ENCODE data around the gene SALL3. TPM values are rescaled to one million over a fixed set of nuclear protein-coding genes. Genes with fewer than 3 reads are reported as not detected.

The SALL3 gene
- total RNA-seq, 1 experiment from 2014 or later: not detected

- no TSS peak for BruUV-seq (replicated peaks)
- Mint-ChIP-seq H3K27me3 (ENCODE audit: unreplicated experiment) (no peaks in the 10 kb centered on the region), H3K36me3 (ENCODE audit: insufficient read depth, unreplicated experiment) (no peaks in the 10 kb centered on the region), H3K4me1 (ENCODE audit: low read depth, unreplicated experiment) (no peaks in the 10 kb centered on the region), H3K27ac (ENCODE audit: unreplicated experiment) (no peak overlapping the region), H3K4me3 (ENCODE audit: low read depth, unreplicated experiment) (no peak overlapping the region), H3K9me3 (ENCODE audit: low read depth, unreplicated experiment) (peaks cover 28% of the 10 kb centered on the region)
- TF ChIP-seq CTCF (IDR thresholded peaks at IDR 0.05; ENCODE audit: unreplicated experiment): no peak
- intact Hi-C loops (cut with micrococcal nuclease; ENCODE audit: unreplicated experiment): no loop called here
- no peak for DNase-seq
- CTCF ChIA-PET: interaction anchor here (0.6 kb wide), 1 partner anchor 685 kb away, joined by 4 read pairs; no protein-coding TSS in a partner anchor
Measured at GRCh38 chr18:78965917-78966792, 13.5 kb upstream of the SALL3 start.

GRCh38 chr18:78966793-78967106 lies 12.9 kb upstream of the SALL3 start:
- Mint-ChIP-seq H3K4me3 (ENCODE audit: low read depth, unreplicated experiment) (no peak overlapping the region), H3K36me3 (ENCODE audit: insufficient read depth, unreplicated experiment) (no peaks in the 10 kb centered on the region), H3K4me1 (ENCODE audit: low read depth, unreplicated experiment) (no peaks in the 10 kb centered on the region), H3K27ac (ENCODE audit: unreplicated experiment) (no peak overlapping the region), H3K27me3 (ENCODE audit: unreplicated experiment) (no peaks in the 10 kb centered on the region), H3K9me3 (ENCODE audit: low read depth, unreplicated experiment) (peaks cover 28% of the 10 kb centered on the region)
- CTCF ChIA-PET: no interaction called here
- DNase-seq: no peak
- TF ChIP-seq CTCF (IDR thresholded peaks at IDR 0.05; ENCODE audit: unreplicated experiment): no peak
- BruUV-seq (replicated peaks): no TSS peak
- intact Hi-C loops (cut with micrococcal nuclease; ENCODE audit: unreplicated experiment): no loop called here

- DNase-seq: no peak
- CTCF ChIA-PET: no interaction called here
- no peak for TF ChIP-seq CTCF (IDR thresholded peaks at IDR 0.05; ENCODE audit: unreplicated experiment)
- no peak overlapping the region for H3K27ac Mint-ChIP-seq (ENCODE audit: unreplicated experiment)
- no peaks in the 10 kb centered on the region for H3K4me1 Mint-ChIP-seq (ENCODE audit: low read depth, unreplicated experiment)
- no peak overlapping the region for H3K4me3 Mint-ChIP-seq (ENCODE audit: low read depth, unreplicated experiment)
- no TSS peak for BruUV-seq (replicated peaks)
- no peaks in the 10 kb centered on the region for H3K27me3 Mint-ChIP-seq (ENCODE audit: unreplicated experiment)
- intact Hi-C loops (cut with micrococcal nuclease; ENCODE audit: unreplicated experiment): no loop called here
- peaks cover 20% of the 10 kb centered on the region for H3K9me3 Mint-ChIP-seq (ENCODE audit: low read depth, unreplicated experiment)
- no peaks in the 10 kb centered on the region for H3K36me3 Mint-ChIP-seq (ENCODE audit: insufficient read depth, unreplicated experiment)
Measured at GRCh38 chr18:78967692-78968091, 11.9 kb upstream of the SALL3 start.

- Mint-ChIP-seq H3K9me3 (ENCODE audit: low read depth, unreplicated experiment) (peaks cover 13% of the 10 kb centered on the region), H3K4me1 (ENCODE audit: low read depth, unreplicated experiment) (no peaks in the 10 kb centered on the region), H3K36me3 (ENCODE audit: insufficient read depth, unreplicated experiment) (no peaks in the 10 kb centered on the region), H3K27me3 (ENCODE audit: unreplicated experiment) (no peaks in the 10 kb centered on the region), H3K4me3 (ENCODE audit: low read depth, unreplicated experiment) (no peak overlapping the region), H3K27ac (ENCODE audit: unreplicated experiment) (no peak overlapping the region)
- CTCF ChIA-PET: no interaction called here
- TF ChIP-seq CTCF (IDR thresholded peaks at IDR 0.05; ENCODE audit: unreplicated experiment): no peak
- no TSS peak for BruUV-seq (replicated peaks)
- no peak for DNase-seq
- intact Hi-C loops (cut with micrococcal nuclease; ENCODE audit: unreplicated experiment): no loop called here
Measured at GRCh38 chr18:78969574-78970315, 9.9 kb upstream of the SALL3 start.

Measured in Calu3 (cell line).